Smooth muscle cell (in vitro differentiated cells): ENCODE measurements around the gene DLK1. TPM values are rescaled to one million over a fixed set of nuclear protein-coding genes. Genes with fewer than 3 reads are reported as not detected.

Experiments used
- DNase-seq: peaks from one replicate; lab custom pipeline; 2025; ENCODE audit not compliant: unreplicated experiment; lab: John Stamatoyannopoulos, UW
- H2AFZ ChIP-seq: fragments of 200-600 bp; sonication (generic); 2 replicates; pipeline ENCODE4 v1.6.0; 2016; ENCODE audit warnings: antibody characterized with exemption, low read depth, mild to moderate bottlenecking
- H3F3A ChIP-seq: fragments of 200-600 bp; sonication (generic); 2 replicates; pipeline ENCODE4 v1.6.0; 2017; ENCODE audit warnings: antibody characterized with exemption, low read depth
- H3K27ac ChIP-seq: fragments of 200-600 bp; sonication (generic); 2 replicates; pipeline ENCODE4 v1.5.1; 2016; ENCODE audit warnings: low read depth, mild to moderate bottlenecking
- H3K27me3 ChIP-seq: fragments of 200-600 bp; sonication (generic); 2 replicates; pipeline ENCODE4 v1.6.1; 2016; ENCODE audit warnings: low read depth, mild to moderate bottlenecking
- H3K36me3 ChIP-seq: fragments of 200-600 bp; sonication (generic); 2 replicates; pipeline ENCODE4 v1.5.1; 2016; ENCODE audit warnings: low read depth
- H3K4me1 ChIP-seq: fragments of 200-600 bp; sonication (generic); 2 replicates; pipeline ENCODE4 v1.5.1; 2016; ENCODE audit warnings: low read depth
- H3K4me2 ChIP-seq: fragments of 200-600 bp; sonication (generic); 2 replicates; pipeline ENCODE4 v1.6.0; 2016; ENCODE audit warnings: mild to moderate bottlenecking
- H3K4me3 ChIP-seq: fragments of 200-600 bp; sonication (generic); 2 replicates; pipeline ENCODE4 v1.5.1; 2016; ENCODE audit warnings: mild to moderate bottlenecking
- H3K79me2 ChIP-seq: fragments of 200-600 bp; sonication (generic); 2 replicates; pipeline ENCODE4 v1.6.0; 2016; ENCODE audit warnings: low read depth, mild to moderate bottlenecking
- H3K9ac ChIP-seq: fragments of 200-600 bp; sonication (generic); 2 replicates; pipeline ENCODE4 v1.6.0; 2016; ENCODE audit warnings: low read depth
- H3K9me3 ChIP-seq: fragments of 200-600 bp; sonication (generic); replicated peaks from 2 replicates; pipeline ENCODE4 v1.5.1; 2016; ENCODE audit warnings: low read depth
- H4K20me1 ChIP-seq: fragments of 200-600 bp; sonication (generic); 2 replicates; pipeline ENCODE4 v1.6.0; 2016; ENCODE audit warnings: low read depth
- CTCF ChIP-seq: fragments of 200-600 bp; sonication (generic); IDR thresholded peaks from 2 replicates; pipeline ENCODE4 v1.5.1; 2017; ENCODE audit warnings: borderline replicate concordance, mild to moderate bottlenecking, antibody characterized with exemption; ENCODE audit not compliant: insufficient read depth, poor library complexity, severe bottlenecking
- WGBS: methylation state at CpG from one replicate; pipeline ENCODE4 v1.1.7; 2016; ENCODE audit warnings: low lambda C conversion rate; 5-methylcytosine and 5-hydroxymethylcytosine counted together
- polyA plus RNA-seq: library from polyadenylated mRNA; unstranded; fragments of >200 nt; fragmentation: Nextera tagmentation; extraction: Ambion mirVana; gene quantifications from 2 replicates; pipeline ENCODE4 v1.2.1, GENCODE V29; 2016
- total RNA-seq: library from RNA; depleted of rRNA; stranded (reverse); fragments of >200 nt; gene quantifications from 2 replicates; pipeline ENCODE4 v1.2.3, GENCODE V29; 2014

The DLK1 gene
- total and polyA plus RNA-seq, 2 experiments from 2014 or later = 3,515 to 15,731 TPM

DNA sequence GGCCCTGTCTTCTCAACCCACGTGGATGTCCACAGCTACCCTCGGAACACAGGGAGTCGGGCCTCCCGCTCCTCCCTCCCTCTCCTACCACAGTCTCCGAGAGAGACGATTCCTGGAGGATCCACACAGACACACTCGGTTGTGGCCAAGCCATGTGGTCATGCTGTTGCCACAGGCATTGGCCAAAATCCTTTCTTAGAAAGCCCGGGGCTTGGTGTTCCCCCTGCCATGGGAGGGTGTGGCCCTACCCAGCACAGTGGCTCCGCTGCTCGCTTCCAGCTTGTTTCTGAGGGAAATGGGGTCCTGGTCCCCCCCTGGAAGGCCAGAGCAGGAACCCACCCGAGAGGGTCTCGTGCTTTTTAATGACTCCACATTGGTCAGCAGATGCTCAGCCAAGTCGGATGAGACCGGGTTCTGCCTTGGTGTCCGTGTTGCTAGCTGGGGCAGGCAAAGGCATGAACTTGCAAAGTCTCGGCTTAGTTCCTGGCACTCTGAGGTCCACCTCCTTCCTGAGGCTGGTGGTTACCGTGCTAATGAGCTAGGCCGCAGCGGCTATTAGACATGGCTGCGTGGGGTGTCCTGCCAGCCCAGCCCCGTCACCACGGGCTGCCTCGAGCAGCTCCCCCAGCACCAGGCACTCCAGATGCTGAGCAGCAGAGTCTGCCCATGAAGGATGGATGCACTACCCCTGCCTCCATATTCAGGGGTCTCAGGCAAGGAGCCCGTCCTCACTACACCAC, 52.4 kb downstream of the DLK1 start:
- Histone ChIP-seq H3K9me3 (no peaks in the 10 kb centered on the region), H3K4me3 (no peak overlapping the region), H3K27me3 (no peaks in the 10 kb centered on the region), H2AFZ (no peak overlapping the region), H4K20me1 (no peaks in the 10 kb centered on the region), H3K4me2 (no peak overlapping the region), H3K36me3 (no peaks in the 10 kb centered on the region), H3K9ac (no peak overlapping the region), H3K4me1 (peaks cover 14% of the 10 kb centered on the region), H3F3A (peaks cover 6% of the 10 kb centered on the region), H3K79me2 (no peaks in the 10 kb centered on the region), H3K27ac (peak overlapping the region; percentile 96)
- TF ChIP-seq CTCF = no peak
- DNase-seq = no peak
- 89% methylated on average over 24 of the region's 24 CpGs for WGBS

GRCh38 chr14:100779691-100780080, 53.0 kb downstream of the DLK1 start:
- Histone ChIP-seq H3K9ac (no peak overlapping the region), H3K79me2 (no peaks in the 10 kb centered on the region), H4K20me1 (no peaks in the 10 kb centered on the region), H3K4me3 (no peak overlapping the region), H3K4me1 (peaks cover 14% of the 10 kb centered on the region), H3K27ac (no peak overlapping the region), H3F3A (peaks cover 3% of the 10 kb centered on the region), H3K27me3 (no peaks in the 10 kb centered on the region), H3K36me3 (no peaks in the 10 kb centered on the region), H2AFZ (no peak overlapping the region), H3K9me3 (no peaks in the 10 kb centered on the region), H3K4me2 (no peak overlapping the region)
- DNase-seq = no peak
- TF ChIP-seq CTCF = no peak
- WGBS = 97% methylated on average over 11 of the region's 13 CpGs

DNA sequence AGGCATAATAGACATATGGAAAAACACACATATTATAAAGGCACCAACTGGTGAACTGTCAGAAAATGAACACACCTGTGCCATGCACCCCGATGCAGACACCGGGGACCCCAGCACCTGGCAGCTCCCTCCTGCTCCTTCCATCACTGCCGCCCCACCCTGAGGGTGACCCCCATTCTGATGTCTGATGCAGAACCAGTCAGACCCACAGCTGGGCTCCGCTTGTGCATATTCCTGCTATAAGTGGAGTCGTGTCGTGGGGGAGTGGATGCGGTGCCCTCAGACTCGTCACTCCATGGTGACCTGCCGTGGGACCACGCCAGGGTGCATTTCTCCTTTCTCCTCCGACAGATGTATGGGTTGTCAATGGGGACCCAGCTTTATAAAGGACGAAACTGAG, 53.6 kb downstream of the DLK1 start:
- no peak for DNase-seq
- Histone ChIP-seq H4K20me1 (no peaks in the 10 kb centered on the region), H3F3A (no peaks in the 10 kb centered on the region), H3K4me3 (no peak overlapping the region), H3K27me3 (no peaks in the 10 kb centered on the region), H3K36me3 (no peaks in the 10 kb centered on the region), H3K79me2 (no peaks in the 10 kb centered on the region), H2AFZ (no peak overlapping the region), H3K4me1 (peaks cover 13% of the 10 kb centered on the region), H3K27ac (no peak overlapping the region), H3K9ac (no peak overlapping the region), H3K4me2 (no peak overlapping the region), H3K9me3 (no peaks in the 10 kb centered on the region)
- no peak for TF ChIP-seq CTCF
- 99% methylated on average over 12 of the region's 12 CpGs for WGBS

- Histone ChIP-seq H3K4me3 (no peak overlapping the region), H3K27me3 (no peaks in the 10 kb centered on the region), H3K4me1 (peaks cover 9% of the 10 kb centered on the region), H3K9ac (no peak overlapping the region), H3K79me2 (no peaks in the 10 kb centered on the region), H2AFZ (no peak overlapping the region), H3F3A (no peaks in the 10 kb centered on the region), H3K4me2 (no peak overlapping the region), H3K27ac (no peak overlapping the region), H4K20me1 (no peaks in the 10 kb centered on the region), H3K36me3 (no peaks in the 10 kb centered on the region), H3K9me3 (no peaks in the 10 kb centered on the region)
- TF ChIP-seq CTCF = no peak
- 83% methylated on average over 9 of the region's 12 CpGs for WGBS
- no peak for DNase-seq
Observed at GRCh38 chr14:100780646-100781355, 54.1 kb downstream of the DLK1 start.
